RPMI8226 (cell line): Measurements from ENCODE around the gene CRYBA1.

Source experiments
- DNase-seq: peaks from one replicate; pipeline ENCODE4 v3.0.0-alpha.2; 2015

The CRYBA1 gene

GRCh38 chr17:29283961-29284360 is 37.3 kb downstream of the CRYBA1 start:
- DNase-seq, result no peak

GRCh38 chr17:29289852-29290251 is 43.2 kb downstream of the CRYBA1 start:
- DNase-seq, result no peak

- peak; percentile 75 for DNase-seq
Measured at GRCh38 chr17:29291163-29291752, 44.6 kb downstream of the CRYBA1 start.

- DNase-seq, result peak; percentile 51
Measured at GRCh38 chr17:29292071-29292991, 45.7 kb downstream of the CRYBA1 start.

- peak; percentile 62 for DNase-seq
Measured at GRCh38 chr17:29292992-29293889, 46.6 kb downstream of the CRYBA1 start.

- DNase-seq, result peak; percentile 99
Measured at GRCh38 chr17:29293890-29294579, 47.4 kb downstream of the CRYBA1 start, which contains the start of gene NUFIP2. NUFIP2 (minus strand) TSS chr17:29294148; CDS start chr17:29294059, 89 bp downstream.

- no peak for DNase-seq
Measured at GRCh38 chr17:29294580-29294900, 47.9 kb downstream of the CRYBA1 start.

- no peak for DNase-seq
Measured at GRCh38 chr17:29295420-29295819, 48.8 kb downstream of the CRYBA1 start.

- no peak for DNase-seq
Measured at GRCh38 chr17:29299031-29299430, 52.4 kb downstream of the CRYBA1 start.

GRCh38 chr17:29303386-29303785 is 56.7 kb downstream of the CRYBA1 start:
- no peak for DNase-seq
